ENCODE results near the gene PRDX5. TPM values are rescaled to one million over a fixed set of nuclear protein-coding genes. Genes with fewer than 3 reads are reported as not detected.

Gene PRDX5
- total and polyA plus RNA-seq, 9 of the 15 experiments (the other 6 are each of a cell fraction or from before 2014, with no cell fraction given), result 40.8 to 327 (median 204) TPM

- TF ChIP-seq NR2C2 (CRISPR knock-in tag; IDR thresholded peaks at IDR 0.05) (peak; percentile 88; the same call in 1 of the 2 replicates), NR2C2 (tag; IDR thresholded peaks at IDR 0.05) (peak; percentile 82), ZNF395 (CRISPR knock-in tag; IDR thresholded peaks at IDR 0.05) (no peak), CBX1 (IDR thresholded peaks at IDR 0.05; ENCODE audit: low read depth) (0 out of 2 replicates have a peak, but pooled peaks have one; percentile 64), ZBTB49 (CRISPR knock-in tag; IDR thresholded peaks at IDR 0.05; ENCODE audit: borderline replicate concordance) (no peak), KAT2B (IDR thresholded peaks at IDR 0.05; ENCODE audit: low read depth, low read length) (no peak), RCOR1 (IDR thresholded peaks at IDR 0.05; ENCODE audit: borderline replicate concordance in 1 of 2, low read depth in 2 of 2, low read length in 2 of 2) (peak in 1 of 2 experiments; percentile 52; a peak in 1 of 4 replicates), MYBL2 (IDR thresholded peaks at IDR 0.05; ENCODE audit: low read depth) (no peak), MYBL2 (CRISPR knock-in tag; IDR thresholded peaks at IDR 0.05; ENCODE audit: borderline replicate concordance) (no peak), ATF1 (CRISPR knock-in tag; IDR thresholded peaks at IDR 0.05) (no peak), ATF1 (tag; IDR thresholded peaks at IDR 0.05) (0 out of 2 replicates have a peak, but pooled peaks have one; percentile 37), NFRKB (IDR thresholded peaks at IDR 0.05; ENCODE audit: low read depth) (no peak), NFE2L1 (tag; IDR thresholded peaks at IDR 0.05; ENCODE audit: borderline replicate concordance, low read depth) (no peak), MLLT1 (IDR thresholded peaks at IDR 0.05) (peak in 1 of 2 experiments; percentile 74; a peak in 2 of 4 replicates), CAMTA2 (CRISPR knock-in tag; conservative IDR thresholded peaks at IDR 0.05) (no peak), RAD21 (CRISPR knock-in tag; conservative IDR thresholded peaks at IDR 0.05 in 1 of 2, IDR thresholded peaks at IDR 0.05 in 1 of 2) (peak; percentile 42 to 67), TEAD1 (CRISPR knock-in tag; IDR thresholded peaks at IDR 0.05) (0 out of 4 replicates have a peak, but pooled peaks of 1 of the 2 experiments have one; percentile 46), PHF21A (IDR thresholded peaks at IDR 0.05; ENCODE audit: borderline replicate concordance, low read depth) (peak; percentile 77; the same call in 1 of the 2 replicates), PHF20 (IDR thresholded peaks at IDR 0.05; ENCODE audit: partially characterized antibody) (peak; percentile 73)
Measured at GRCh38 chr11:64341851-64342791, 24.2 kb downstream of the PRDX5 start (continued).
